Embryonic facial prominence (tissue), 1 donor: Measurements from ENCODE around the gene POLR1D.

Experiments
- DNase-seq: peaks from one replicate; pipeline ENCODE4 v3.0.0-alpha.2; 2016; ENCODE audit errors: extremely low spot score

The POLR1D gene

GRCh38 chr13:27638521-27638920, 16.8 kb downstream of the POLR1D start:
- DNase-seq, result no peak

GRCh38 chr13:27639186-27639585, 17.5 kb downstream of the POLR1D start:
- DNase-seq, result no peak

- no peak for DNase-seq
Observed at GRCh38 chr13:27641711-27642502, 20.2 kb downstream of the POLR1D start.

- no peak for DNase-seq
Observed at GRCh38 chr13:27643334-27644132, 21.8 kb downstream of the POLR1D start.

- no peak for DNase-seq
Observed at GRCh38 chr13:27644302-27644701, 22.6 kb downstream of the POLR1D start.

GRCh38 chr13:27650312-27650711, 28.6 kb downstream of the POLR1D start:
- no peak for DNase-seq

GRCh38 chr13:27654059-27654458, 32.4 kb downstream of the POLR1D start:
- DNase-seq, result no peak

- no peak for DNase-seq
Observed at GRCh38 chr13:27654816-27655215, 33.1 kb downstream of the POLR1D start.

GRCh38 chr13:27657724-27658123, 36.0 kb downstream of the POLR1D start:
- DNase-seq, result no peak

- DNase-seq, result no peak
Observed at GRCh38 chr13:27658546-27658945, 36.9 kb downstream of the POLR1D start.

- DNase-seq, result no peak
Observed at GRCh38 chr13:27659145-27659865, 37.6 kb downstream of the POLR1D start.

- DNase-seq, result no peak
Observed at GRCh38 chr13:27660511-27660910, 38.8 kb downstream of the POLR1D start.

GRCh38 chr13:27661017-27661416, 39.3 kb downstream of the POLR1D start:
- DNase-seq, result no peak

- no peak for DNase-seq
Observed at GRCh38 chr13:27662738-27663470, 41.2 kb downstream of the POLR1D start.

GRCh38 chr13:27663947-27664346, 42.3 kb downstream of the POLR1D start:
- DNase-seq, result no peak

- no peak for DNase-seq
Observed at GRCh38 chr13:27665333-27665732, 43.6 kb downstream of the POLR1D start.

GRCh38 chr13:27665761-27666160, 44.1 kb downstream of the POLR1D start:
- no peak for DNase-seq

- no peak for DNase-seq
Observed at GRCh38 chr13:27666951-27667350, 45.3 kb downstream of the POLR1D start.

- no peak for DNase-seq
Observed at GRCh38 chr13:27667946-27668345, 46.3 kb downstream of the POLR1D start.

- no peak for DNase-seq
Observed at GRCh38 chr13:27670861-27671260, 49.2 kb downstream of the POLR1D start.

- no peak for DNase-seq
Observed at GRCh38 chr13:27672025-27672424, 50.3 kb downstream of the POLR1D start.
